Activated T-helper 1 cell treated with Interleukin-2 at 50 U/mL for 16 hours (primary cell): ENCODE data around the gene ST6GALNAC4.

ENCODE experiments used
- DNase-seq: peaks from one replicate; pipeline ENCODE4 v3.0.0-alpha.2; 2020; ENCODE audit warnings: low read depth

Gene ST6GALNAC4, protein sequence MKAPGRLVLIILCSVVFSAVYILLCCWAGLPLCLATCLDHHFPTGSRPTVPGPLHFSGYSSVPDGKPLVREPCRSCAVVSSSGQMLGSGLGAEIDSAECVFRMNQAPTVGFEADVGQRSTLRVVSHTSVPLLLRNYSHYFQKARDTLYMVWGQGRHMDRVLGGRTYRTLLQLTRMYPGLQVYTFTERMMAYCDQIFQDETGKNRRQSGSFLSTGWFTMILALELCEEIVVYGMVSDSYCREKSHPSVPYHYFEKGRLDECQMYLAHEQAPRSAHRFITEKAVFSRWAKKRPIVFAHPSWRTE

DNA sequence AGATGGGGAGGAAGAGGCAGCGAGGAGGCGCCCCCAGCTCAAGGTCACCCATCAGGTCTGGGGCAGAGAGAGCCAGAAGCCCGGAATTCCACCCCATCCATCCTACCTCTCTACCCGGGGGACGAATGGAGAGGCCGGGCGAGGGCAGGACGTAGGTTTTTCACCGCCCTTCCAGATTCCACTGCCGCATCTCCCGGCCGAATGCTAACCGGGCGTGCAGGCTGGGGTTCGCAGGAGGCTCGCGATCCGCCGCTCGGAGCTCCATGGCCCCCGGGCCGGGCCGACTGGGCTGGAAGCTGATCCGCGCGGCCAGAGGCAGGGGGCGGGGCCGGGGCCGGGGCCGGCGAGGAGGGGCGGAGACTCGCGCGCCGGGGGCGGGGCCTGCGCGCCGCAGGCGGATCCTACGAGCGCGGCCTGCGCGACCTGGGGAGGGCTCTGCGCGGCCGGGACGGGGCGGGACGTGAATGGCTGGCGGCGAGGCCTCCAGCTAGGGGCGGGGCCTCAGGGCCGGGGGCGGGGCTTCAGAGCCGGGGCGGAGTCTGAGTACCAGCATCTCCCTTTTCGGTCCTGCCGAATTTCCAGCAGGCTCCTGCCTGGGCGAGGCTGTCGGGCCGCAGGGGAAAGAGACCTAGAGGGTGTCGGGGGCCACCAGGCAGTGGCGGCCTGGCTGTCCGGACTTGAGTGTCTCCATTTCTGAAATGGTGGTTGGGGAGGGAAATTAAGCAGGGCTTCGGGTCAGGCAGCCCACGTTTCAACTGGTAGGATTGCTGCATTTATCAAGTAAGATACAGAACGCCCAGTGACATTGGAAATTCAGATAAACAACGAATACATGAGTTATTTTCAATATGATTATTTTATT lies at the start of gene ST6GALNAC4:
Gene ST6GALNAC4 (minus strand): TSS at position 322 of the 862 bp plus-strand sequence. CDS start 622 bp downstream, outside the sequence.
- peak; percentile 93 for DNase-seq

DNA sequence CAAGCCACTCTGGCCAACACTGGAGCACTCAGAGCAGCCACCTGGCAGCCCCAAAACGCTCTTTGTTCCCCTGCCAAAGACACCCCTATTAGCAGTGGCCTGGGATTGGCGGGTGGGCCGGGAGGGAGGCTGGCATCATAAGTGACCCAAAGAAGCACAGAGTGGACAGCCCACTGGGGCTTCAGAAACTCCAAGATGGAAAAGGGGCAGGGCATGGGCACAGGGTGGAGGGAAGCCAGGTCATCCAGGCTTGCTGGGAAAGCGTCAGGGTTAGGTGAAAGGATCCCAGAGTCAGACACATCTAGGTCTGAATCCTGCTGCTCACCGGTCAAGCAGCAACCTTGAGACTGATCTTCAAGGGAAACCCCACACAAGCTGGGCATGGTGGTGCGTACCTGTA lies 49.1 kb upstream of the ST6GALNAC4 start:
- no peak for DNase-seq

DNA sequence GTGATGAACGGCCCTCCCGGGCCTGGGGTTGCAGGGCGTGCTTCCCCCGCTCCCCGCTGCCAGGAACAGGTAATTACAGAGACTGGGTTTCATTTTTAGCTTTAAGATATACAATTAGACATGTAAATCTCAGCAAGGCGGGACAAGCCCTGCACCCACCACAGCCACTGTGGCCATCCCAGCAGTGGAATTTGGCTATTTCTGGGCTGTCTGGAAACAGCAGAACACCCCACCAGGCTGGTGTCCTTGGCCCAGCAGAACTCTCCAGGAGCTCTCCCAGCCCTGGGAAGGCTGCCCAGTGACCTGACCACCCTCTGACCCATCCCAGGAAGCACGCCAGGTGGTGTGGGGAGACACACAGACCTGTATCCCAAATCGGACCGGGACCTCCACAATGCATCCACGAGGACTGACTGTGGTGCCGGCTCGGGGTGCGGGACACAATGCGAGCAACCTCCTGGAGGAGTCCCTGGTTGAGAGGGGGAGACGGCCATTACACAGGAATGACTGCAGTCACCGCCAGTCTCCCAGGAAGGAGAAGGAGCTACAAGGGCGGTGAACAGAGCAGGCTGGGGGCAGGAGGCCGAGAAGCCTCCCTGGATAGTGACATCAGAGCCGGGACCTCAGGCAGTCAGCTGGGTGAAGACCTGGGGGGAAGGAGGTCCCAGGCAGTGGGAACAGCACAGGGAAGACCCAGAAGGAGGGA lies 46.7 kb upstream of the ST6GALNAC4 start:
- no peak for DNase-seq

DNA sequence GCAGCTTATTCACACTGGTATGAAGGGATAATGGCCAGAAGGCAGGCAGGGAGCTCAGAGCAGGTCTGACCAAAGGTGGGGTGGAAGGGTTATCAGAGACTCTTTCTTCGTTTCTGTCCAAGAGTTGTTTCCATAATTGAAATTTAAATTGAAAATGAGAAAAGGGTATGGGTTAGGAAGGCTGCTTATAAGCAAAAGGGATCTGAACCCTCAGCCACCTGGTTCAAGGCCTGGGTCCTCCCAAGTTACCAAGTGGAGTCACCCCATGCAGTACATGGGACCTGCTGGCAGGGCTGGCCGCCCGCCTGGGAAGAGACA lies 46.2 kb upstream of the ST6GALNAC4 start:
- no peak for DNase-seq

DNA sequence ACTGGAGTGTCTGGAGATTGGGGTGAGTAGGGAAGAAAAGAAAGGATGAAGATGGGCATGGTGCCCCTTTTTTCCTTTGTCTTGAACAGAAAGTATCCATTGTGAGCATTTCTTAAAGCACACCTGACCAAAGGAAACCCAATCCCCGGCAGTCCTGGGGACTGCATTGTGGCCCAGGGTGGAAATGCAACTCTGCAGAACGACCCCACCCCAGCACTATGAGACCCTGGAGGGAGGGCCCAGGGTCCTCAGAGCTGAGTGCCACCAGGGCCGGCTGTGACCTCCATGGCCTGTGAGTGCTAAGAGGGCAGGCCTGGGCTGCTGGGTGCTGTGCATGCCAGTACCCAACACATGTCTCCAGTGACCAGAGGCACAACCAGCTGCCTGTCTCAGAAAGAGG lies 45.4 kb upstream of the ST6GALNAC4 start:
- DNase-seq = no peak

DNA sequence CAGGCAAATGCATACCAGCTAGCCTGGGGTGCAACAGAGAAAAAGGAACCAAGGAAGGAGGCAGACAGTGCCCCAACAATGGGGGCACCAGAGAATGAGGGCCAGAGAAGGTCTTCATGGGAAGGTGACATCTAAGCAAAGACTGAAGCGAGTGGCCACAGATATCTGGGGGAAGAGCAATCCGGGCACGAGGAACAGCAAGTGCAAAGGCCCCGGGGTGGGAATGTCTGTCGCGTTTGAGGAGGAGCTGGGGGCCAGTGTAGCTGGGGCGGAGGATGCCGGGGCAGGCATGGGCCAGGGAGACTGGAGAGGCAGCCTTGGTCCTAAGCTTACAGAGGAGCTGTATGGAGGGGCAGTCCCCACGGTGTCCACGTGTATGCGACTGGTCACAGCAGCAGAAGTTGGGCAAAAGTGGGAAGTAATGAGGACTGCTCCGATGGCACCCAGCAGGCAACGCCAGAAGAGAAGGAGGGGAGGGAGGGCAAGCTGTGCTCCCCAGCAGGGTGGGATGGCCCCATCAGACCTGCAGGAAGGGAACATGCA lies 44.8 kb upstream of the ST6GALNAC4 start:
- DNase-seq = no peak

DNA sequence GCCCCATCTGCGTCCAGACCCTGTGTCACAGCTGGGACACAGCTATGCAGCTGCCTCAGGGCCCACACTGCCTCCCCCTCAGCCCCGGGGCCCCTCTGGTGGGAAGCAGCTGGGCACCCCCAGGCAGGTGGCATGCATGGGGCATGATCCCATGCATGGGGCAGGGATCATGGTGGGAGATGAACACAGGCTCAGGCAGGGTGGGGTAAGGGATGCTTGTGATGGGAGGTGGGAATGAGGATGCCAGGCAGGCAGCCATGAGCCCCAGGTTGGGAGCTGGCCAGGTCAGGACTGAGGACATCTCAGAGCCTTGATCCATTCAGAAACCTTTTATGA lies 44.3 kb upstream of the ST6GALNAC4 start:
- no peak for DNase-seq

DNA sequence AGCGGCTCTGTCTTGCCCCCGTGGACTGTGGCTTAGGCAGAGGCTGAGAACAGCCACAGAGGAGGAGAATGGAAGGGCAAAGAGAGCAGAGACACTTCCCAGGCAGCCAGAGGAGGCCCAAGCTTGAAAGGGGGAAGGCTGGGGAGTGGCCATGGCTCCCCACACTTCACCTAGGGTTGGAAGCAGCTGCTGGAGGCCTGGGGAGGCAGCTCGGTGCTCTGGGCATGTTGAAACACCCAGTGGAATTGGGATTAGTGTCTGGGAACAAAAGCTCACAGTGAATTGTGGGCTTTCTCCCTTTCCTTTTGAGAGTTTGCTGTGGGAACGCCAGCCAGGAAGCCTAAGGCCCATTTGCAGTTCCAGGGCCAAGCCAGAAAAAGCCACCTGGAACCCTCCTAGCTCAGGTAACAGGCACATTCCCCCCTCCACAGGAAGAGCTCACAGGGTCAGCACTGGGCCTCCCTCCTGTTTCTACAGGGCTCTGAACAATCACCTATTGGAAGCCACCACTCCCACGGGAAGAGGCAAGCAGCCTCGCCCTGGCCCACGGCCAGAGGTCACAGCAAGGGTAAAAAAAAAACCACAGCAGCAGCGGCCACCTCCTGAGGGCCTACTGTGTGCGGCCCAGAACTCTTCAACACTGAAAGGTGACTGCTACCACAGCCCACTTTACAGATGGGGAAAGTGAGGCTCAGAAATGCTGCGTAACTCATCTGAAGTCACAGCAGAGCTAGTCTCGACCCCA lies 43.7 kb upstream of the ST6GALNAC4 start:
- no peak for DNase-seq

DNA sequence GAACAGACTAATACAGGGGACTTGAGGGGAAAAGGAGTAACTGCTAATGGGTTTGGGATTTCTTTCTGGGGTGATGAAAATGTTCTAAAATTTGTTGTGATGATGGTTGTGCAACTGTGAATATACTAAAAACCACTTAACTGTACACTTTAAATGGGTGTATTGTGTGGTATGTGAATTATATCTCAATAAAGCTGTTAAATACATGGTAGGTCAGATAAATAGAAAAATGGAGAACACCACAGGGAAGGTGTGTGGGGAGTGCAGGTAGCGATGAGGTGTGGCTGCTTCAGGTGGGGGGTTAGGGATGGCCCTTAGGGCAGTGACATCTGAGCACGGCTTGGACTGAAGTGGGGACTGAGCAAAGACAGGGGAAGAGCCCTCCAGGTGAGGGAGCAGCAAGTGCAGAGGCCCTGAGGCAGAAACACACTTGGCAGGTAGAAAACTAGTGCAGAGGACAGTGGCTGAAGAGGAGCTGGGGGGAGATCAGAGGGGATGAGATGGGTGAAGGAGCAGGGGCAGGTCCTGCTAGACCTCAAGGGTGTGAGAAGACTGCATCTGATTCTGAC lies 43.1 kb upstream of the ST6GALNAC4 start:
- DNase-seq = no peak

DNA sequence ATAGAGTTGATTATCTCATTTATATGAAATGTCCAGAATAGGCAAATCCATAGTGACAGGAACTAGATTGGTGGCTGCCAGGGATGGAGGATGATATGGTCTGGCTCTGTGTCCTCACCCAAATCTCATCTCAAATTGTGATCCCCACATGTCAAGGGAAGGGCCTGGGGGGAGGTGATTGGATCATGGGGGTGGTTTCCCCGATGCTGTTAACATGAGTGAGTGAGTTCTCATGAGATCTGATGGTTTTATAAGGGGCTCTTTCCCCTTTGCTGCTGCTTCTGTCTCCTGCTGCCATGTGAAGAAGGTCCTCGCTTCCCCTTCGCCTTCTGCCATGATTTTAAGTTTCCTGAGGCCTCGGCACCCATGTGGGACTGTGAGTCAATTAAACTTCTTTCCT lies 42.6 kb upstream of the ST6GALNAC4 start:
- no peak for DNase-seq

DNA sequence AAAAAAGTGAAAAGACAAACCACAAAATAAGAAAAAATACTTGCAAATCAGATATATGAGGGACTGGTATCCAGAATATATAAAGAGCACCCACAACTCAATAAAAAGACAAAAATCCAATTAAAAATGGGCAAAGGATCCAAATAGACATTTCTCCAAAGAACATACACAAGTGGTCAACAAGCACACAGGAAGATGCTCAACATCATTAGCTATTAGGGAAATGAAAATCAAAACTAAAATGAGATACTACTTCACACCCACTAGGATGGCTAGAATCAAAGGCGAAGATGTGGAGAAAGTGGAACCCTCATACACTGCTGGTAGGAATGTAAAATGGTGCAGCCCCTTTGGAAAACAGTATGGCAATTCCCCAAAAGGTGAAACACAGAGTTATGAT lies 41.9 kb upstream of the ST6GALNAC4 start:
- DNase-seq = no peak

DNA sequence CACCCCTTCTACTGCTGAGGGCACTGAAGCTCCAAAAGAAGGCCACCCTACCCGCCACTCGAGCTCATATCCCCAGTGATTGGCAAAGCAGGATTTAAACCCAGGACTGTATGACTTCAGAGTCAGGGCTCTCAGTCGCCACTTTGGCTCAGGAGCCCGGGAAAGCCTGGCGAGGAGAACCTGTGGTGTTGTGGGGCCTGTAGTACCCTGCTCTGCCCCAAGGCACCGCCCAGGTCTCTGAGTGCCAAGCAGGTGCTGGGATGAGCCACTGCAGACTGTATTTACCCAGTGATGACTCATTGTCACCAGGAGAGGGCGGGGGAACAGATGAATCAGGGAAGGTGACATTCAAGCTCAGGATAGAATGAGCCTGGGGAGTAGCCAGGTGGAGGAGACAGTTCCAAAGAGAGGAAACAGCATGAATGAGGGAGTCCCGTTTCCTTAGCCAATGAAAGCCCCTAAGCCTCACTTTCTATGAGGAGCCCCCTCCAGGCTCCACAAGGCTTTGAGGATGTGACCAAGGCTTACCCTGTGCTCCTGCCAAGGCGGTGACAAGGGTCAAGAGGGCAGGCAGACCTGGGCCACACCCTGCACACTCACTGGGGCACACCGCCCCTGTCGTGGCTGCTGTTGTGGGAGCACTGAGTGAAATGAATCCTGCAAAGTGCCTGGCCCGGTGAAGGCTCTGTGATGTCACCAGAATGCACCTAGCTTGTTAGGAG lies 38.6 kb upstream of the ST6GALNAC4 start:
- DNase-seq = peak; percentile 71

DNA sequence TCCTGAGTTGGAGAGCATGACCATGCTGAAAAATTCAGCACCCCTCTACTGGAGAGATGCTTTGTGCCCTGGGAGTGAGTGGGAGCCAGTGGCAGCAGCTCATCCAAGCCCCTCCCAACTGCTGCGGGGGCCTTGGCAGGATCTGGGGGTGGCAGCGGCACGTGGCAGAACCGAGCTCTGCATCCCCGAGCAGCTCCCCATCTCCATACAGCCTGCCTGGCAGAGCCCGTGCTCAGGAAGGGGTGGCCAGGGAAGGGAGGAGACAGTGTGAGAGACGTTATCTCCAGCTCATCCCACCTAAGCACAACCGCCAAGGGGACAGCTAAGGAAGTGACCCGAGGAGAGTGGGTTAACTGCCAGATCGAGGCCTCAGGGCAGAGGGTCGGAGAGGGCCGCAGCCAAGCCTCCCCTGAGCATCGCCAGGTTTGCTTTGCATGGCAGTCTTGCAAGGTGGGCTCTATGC lies 38.0 kb upstream of the ST6GALNAC4 start:
- DNase-seq = no peak

DNA sequence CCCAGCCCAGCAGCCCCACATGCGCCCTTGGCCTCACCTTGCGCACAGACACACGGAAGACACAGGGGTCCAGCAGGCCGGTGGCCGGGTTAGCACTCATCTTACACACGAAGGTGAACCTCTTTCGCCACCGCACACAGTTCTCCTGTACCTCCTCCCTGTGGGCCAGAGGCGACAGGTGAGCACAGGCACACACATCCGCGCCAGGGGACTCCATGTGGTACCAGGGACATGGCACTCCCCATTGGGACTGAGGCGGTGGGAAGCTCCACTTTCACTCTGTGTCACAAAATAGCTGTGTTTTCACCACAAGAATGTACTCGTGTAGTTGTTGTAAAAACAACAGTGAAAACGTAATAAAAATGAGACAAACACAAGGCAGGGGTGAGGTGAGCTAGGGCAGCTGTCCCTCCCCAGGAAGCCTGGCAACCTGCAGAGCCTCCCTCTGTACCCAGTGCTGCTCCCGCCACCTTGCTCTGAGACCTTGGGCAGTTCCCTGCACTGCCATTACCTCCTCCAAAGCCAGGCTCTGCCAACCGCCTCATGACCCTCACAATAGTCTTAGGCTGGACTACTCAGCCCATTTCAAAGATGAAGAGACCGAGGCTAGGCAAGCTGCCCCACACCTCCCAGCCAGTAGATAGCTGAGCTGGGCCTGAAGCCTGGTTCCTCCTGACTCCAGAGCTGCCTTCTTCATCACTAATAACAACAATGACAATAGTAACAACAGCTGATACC lies 37.1 kb upstream of the ST6GALNAC4 start:
- no peak for DNase-seq

DNA sequence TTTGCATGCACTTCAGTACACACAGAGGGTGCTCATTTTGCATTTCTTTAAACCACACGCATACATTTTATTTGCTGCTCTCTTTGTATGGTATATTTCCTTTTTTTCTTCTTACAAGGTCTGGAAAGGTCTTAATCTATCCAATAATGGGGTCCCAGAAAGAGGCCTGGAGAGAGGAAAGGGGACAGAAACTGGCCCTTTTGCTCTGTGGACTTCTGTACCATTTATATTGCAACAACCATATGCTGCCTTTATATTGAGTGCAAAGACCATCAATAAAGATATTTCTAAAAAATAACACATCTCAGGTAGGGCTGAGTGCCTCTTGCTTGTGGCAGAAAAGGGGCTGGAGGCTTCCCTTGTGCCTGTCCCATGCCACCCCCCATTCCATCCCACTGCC lies 36.3 kb upstream of the ST6GALNAC4 start:
- DNase-seq = no peak

DNA sequence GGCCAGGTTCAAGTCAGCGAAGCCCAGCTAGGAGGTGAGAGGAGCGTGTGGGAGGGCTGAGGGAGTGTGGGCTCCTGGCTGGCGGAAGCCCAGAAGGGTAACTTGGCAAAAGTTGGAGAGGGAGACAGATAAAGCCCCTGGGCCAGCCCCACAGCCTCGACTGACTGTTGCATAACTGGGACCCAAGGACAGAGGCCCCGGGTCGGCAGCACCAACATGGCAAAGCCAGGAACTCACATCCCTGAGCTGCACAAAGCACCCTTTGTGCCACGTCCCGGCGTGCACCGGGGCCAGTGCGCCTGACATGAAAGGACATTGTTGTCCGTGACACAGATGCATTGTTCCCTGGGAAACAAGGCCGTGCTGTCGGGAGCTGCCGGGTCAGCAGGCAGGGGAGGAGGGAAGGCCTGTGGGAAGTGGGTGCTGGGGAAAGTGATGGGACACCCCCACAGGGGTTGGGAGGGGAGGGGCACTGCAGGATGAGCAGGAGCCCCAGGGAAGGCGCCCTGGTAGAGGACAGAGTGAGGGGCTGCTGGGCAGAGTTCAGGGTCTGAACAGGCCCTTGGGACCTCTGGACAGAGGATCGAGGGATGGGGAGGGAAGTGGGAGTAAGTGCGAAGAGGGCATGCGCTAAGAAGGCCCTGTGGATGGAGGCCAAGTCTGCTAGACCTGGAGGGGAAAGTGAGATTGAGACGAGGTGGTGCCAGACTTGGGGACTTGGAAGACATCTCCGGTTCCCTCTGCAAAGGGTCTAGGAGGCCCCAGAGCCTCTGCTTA lies 33.9 kb upstream of the ST6GALNAC4 start:
- no peak for DNase-seq

DNA sequence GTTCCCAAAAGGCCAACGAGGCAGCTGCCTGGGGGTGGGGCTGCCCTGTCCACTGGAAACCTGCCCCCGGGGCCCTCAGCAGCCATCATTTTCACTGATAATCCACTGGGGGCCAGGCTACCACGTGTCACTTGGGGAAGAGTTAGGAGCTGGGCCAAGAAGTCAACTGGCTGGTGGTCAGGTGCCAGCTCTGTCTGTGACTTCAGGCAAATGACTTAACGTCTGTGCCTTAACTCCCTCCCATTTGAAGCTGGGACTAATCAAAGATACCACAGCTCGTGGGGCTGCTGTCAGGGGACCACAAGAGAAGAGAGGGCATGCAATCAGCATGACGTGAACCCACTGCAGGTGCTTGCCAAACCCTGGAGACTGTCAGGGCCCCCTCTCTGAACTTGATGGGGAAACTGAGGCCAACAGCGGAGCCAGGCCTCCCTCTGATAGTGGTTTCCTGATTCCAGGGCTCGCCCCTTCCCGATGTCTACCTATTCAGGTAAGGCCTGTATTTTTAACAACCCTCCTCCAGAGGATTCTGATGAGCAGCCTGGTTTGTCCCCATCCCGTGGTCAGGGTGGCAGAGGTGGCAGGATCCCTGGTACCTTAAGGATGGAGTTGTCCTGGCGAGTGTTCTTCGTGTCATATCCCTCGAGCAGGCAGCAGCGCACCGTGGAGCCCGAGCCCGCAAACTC lies 33.1 kb upstream of the ST6GALNAC4 start:
- no peak for DNase-seq

DNA sequence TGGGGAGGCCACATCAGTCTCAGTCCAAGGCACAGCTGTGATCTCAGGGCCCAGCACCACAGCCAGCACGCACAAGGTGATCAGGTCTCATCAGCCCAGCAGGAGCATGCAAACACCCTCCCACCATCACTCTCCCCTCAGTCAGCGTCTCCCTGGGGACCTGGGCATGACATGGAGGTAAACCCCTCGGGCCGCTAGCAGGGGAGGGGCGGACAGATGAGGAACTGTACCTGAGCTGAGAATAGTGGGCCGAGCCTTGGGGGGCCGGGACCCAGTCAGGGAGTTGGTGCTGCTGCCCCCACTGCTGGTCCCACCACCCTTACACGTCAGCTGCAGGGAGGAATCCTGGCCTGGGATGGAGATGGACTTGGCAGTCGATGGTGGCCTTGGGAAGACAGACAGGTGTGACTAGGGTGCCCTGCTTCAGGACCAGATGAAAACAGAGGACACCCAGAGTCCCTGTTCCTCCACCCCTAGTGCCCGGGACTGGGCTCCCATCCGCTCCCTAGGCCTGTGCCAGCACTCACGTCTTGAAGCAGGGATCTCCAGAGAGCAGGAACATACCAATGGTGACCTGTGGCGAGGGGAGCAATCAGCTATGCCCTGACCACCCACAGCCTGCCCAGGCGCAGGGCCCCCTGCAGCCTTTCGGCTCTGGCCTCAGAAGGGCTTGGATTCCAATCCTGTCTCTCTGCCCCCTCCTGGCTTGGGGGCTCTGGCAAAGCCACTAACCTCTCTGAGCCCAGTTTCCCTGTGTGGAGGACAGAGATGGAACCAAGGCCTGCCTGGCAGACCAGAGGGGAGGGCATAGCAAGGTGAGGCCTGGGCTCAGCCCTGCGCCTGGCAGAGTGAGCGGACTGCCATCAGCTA lies 31.2 kb upstream of the ST6GALNAC4 start:
- no peak for DNase-seq
